Measurements from ENCODE around the gene VILL. TPM values are rescaled to one million over a fixed set of nuclear protein-coding genes. Genes with fewer than 3 reads are reported as not detected.

Gene VILL
- total RNA-seq, 2 donors from 2014 or later, result 3.6 to 10.4 TPM

DNA sequence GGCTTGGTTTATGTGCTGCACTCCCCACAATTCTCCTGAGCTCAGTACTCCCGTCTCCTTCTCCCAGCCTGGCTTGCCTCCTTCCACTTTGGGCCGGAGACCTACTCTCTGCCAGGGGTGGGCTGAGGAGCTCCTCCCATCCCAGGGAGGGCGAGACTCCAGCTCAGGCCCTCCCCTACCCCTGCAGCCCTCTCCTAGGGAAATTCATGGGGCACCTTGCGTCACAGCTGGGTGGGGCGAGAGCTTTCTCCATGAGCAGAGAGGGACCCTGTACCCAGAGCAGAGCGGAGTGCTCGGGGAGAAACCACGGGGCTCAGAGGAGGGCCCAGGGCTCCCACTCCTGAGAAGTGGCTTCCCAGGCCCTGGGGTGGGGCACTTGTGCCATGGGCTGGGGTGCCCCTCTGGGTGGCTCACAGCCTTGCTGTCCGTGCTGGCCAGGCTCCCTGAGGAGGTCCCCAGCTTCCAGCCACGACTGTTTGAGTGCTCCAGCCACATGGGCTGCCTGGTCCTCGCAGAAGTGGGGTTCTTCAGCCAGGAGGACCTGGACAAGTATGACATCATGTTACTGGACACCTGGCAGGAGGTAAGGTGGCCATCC is 13.3 kb downstream of the VILL start:
- Histone ChIP-seq H3K36me3 (replicated peaks in 1 of 2; ENCODE audit: insufficient read depth in 1 of 2, low read depth in 2 of 2) (no peaks in the 10 kb centered on the region), H3K4me3 (no peak overlapping the region), H3K4me1 (peaks cover 51% of the 10 kb centered on the region), H3K27ac (peak overlapping the region; percentile 64 to 86 (median 78)), H3K27me3 (no peaks in the 10 kb centered on the region), H3K9me3 (no peaks in the 10 kb centered on the region)
- no peak for ATAC-seq
- no peak for TF ChIP-seq POLR2A (IDR thresholded peaks at IDR 0.05)
- TF ChIP-seq, protein P1, sequence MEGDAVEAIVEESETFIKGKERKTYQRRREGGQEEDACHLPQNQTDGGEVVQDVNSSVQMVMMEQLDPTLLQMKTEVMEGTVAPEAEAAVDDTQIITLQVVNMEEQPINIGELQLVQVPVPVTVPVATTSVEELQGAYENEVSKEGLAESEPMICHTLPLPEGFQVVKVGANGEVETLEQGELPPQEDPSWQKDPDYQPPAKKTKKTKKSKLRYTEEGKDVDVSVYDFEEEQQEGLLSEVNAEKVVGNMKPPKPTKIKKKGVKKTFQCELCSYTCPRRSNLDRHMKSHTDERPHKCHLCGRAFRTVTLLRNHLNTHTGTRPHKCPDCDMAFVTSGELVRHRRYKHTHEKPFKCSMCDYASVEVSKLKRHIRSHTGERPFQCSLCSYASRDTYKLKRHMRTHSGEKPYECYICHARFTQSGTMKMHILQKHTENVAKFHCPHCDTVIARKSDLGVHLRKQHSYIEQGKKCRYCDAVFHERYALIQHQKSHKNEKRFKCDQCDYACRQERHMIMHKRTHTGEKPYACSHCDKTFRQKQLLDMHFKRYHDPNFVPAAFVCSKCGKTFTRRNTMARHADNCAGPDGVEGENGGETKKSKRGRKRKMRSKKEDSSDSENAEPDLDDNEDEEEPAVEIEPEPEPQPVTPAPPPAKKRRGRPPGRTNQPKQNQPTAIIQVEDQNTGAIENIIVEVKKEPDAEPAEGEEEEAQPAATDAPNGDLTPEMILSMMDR (IDR thresholded peaks at IDR 0.05), result no peak
- WGBS, 2 donors, result 69 to 88% methylated on average over 3 to 11 of the region's 11 CpGs
- DNase-seq, result no peak
- intact Hi-C loops (cut with DNase I), result no loop called here

DNA sequence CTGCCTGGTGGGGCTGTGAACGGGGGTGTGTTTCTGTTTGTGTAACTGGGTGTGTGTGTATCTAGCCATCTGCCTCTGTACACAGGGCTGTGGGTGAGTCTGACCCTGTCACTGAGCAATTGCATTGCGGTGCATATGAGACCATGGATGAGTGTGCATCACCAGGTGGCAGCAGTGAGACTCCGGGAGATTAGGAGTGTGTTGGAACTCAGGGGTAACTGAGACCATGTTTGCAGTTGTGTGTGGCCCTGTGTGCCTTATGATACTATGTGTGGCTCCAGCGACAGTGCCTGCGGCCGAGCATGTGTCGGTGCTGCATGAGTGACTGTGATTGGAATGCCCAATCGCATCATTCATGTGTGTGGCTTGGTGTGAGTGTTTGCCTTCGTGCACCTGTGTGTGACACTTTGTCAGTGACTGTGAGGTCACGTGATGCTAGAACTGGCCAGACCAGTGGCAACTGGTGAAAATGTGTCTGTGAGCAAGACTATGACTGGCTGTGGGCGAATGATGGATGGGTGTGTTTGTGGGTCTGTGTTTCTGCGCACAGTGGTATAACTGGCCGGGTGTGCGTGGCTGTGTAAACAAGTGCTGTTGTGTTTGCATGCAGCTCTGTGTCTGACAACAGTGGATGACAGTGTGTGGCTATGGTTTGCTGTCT is 14.0 kb downstream of the VILL start:
- WGBS, 2 donors, result 12 to 28% methylated on average over 14 of the region's 14 CpGs
- DNase-seq (peak; percentile 85 to 89 (median 88)), ATAC-seq (peak; percentile 75)
- H3K4me3 ChIP-seq, result no peak overlapping the region
- TF ChIP-seq, protein P1 (IDR thresholded peaks at IDR 0.05), result peak; percentile 50 to 89 (median 72)
- TF ChIP-seq POLR2A (IDR thresholded peaks at IDR 0.05), result peak in 2 of 3 donors; percentile 6 to 22
- H3K4me1 ChIP-seq, result peaks cover 46% of the 10 kb centered on the region
- H3K9me3 ChIP-seq, result no peaks in the 10 kb centered on the region
- H3K27me3 ChIP-seq, result no peaks in the 10 kb centered on the region
- intact Hi-C loops (cut with DNase I), result no loop called here
- no peaks in the 10 kb centered on the region for H3K36me3 ChIP-seq (replicated peaks in 1 of 2; ENCODE audit: insufficient read depth in 1 of 2, low read depth in 2 of 2)
- peak overlapping the region; percentile 64 to 86 (median 78) for H3K27ac ChIP-seq

DNA sequence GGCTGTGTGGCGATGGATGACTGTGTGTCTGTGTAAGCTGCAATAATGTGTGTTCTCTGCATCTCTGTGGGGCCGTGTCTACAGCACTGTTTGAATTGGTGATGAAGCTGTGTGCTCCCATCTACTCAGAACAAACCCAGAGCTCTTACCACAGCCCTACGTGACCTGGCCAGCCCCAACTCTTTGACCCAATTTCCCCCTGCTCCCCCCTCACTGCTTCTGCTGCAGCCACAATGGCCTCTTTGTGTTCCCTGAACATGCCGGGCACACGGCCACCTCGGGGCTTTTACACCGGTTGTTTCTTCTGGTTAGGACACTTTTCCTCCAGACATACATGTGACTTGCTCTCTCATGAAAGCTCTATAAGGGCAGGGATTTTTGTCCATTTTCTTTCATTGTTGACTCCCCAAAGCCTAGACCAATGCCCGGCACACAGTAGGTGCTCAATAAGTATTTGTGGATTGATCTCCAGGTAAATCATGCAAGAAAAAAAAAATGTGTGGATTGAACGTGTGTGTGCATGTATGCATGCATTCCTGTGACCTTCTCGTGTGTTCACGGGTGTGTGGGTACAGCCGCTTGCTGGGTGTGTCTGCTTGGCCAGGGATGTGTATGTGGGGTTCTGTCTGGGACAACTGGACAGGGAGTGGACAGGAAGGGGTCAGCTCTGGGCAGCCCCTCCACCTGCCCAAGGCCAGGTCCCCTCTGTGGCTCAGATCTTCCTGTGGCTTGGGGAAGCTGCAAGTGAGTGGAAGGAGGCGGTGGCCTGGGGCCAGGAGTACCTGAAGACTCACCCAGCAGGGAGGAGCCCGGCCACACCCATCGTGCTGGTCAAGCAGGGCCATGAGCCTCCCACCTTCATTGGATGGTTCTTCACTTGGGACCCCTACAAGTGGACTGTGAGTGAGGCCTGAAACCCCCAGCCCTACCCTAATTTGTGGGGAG is 14.8 kb downstream of the VILL start:
- Histone ChIP-seq H3K9me3 (no peaks in the 10 kb centered on the region), H3K27ac (peak overlapping the region; percentile 64 to 86 (median 78)), H3K36me3 (replicated peaks in 1 of 2; ENCODE audit: insufficient read depth in 1 of 2, low read depth in 2 of 2) (no peaks in the 10 kb centered on the region), H3K27me3 (no peaks in the 10 kb centered on the region), H3K4me3 (no peak overlapping the region), H3K4me1 (peaks cover 46% of the 10 kb centered on the region)
- peak; percentile 67 to 84 (median 80) for DNase-seq
- TF ChIP-seq, protein P1 (IDR thresholded peaks at IDR 0.05), result no peak
- peak in 1 of 3 donors; percentile 1 for TF ChIP-seq POLR2A (IDR thresholded peaks at IDR 0.05)
- 33 to 45% methylated on average over 12 to 15 of the region's 15 CpGs for WGBS, 2 donors
- peak; percentile 75 for ATAC-seq
- intact Hi-C loops (cut with DNase I), result no loop called here

DNA sequence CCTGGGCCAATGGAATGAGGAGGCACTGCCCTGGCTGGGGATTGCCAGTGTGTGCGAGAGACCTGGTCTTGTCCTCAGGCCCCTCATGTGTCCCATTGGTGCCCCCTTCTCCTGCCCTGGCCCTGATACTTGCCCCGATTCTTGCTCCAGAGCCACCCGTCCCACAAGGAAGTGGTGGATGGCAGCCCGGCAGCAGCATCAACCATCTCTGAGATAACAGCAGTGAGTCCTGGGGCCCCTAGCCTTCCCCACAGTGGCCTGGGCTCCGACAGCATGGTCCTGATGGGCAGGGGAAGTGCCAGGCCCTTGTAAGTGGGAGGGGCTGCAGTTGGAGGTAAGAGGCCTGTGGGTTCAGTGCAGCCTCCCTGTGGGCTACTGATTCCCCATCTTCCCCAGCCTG is 15.4 kb downstream of the VILL start:
- 82 to 92% methylated on average over 2 to 5 of the region's 5 CpGs for WGBS, 2 donors
- Histone ChIP-seq H3K9me3 (no peaks in the 10 kb centered on the region), H3K4me1 (peaks cover 44% of the 10 kb centered on the region), H3K36me3 (replicated peaks in 1 of 2; ENCODE audit: insufficient read depth in 1 of 2, low read depth in 2 of 2) (no peaks in the 10 kb centered on the region), H3K27ac (peak overlapping the region; percentile 64 to 86 (median 74)), H3K27me3 (no peaks in the 10 kb centered on the region), H3K4me3 (no peak overlapping the region)
- DNase-seq (no peak), ATAC-seq (no peak)
- no peak for TF ChIP-seq POLR2A (IDR thresholded peaks at IDR 0.05)
- TF ChIP-seq, protein P1 (IDR thresholded peaks at IDR 0.05), result no peak
- intact Hi-C loops (cut with DNase I), result no loop called here

All from body of pancreas (tissue), 4 donors.